WTC11 (cell line): ENCODE data around the gene BMPR1B. TPM values are rescaled to one million over a fixed set of nuclear protein-coding genes. Genes with fewer than 3 reads are reported as not detected.
"Not testable (repeated sequence)": the region's sequence is repeated elsewhere in the genome, so short reads cannot be mapped to it uniquely, and the experiment has no call there.

Experiments used
- ATAC-seq: fragments of 200-7000 bp; cut with Tn5 transposase; 2 replicates; pipeline ENCODE4 v1.10.0; 2021; ENCODE audit warnings: mild to moderate bottlenecking, moderate library complexity
- CTCF ChIA-PET: fragments of 300-600 bp; sonication (Branson Sonifier 250); formaldehyde crosslinking; loops from one replicate; lab custom pipeline; 2021; ENCODE audit warnings: antibody characterized with exemption; lab: Charles Lee
- POLR2A ChIA-PET: fragments of 350-600 bp; sonication (Branson Sonifier 250); formaldehyde crosslinking; loops from one replicate; lab custom pipeline; 2021; ENCODE audit warnings: antibody characterized with exemption; lab: Charles Lee
- DNase-seq: peaks from one replicate; pipeline ENCODE4 v3.0.0; 2021; ENCODE audit warnings: low spot score
- H3K27ac Mint-ChIP-seq: 2 replicates; pipeline ENCODE4 v1.8.0; 2021; ENCODE audit warnings: mixed read lengths
- H3K27me3 Mint-ChIP-seq: 2 replicates; pipeline ENCODE4 v1.8.0; 2021; ENCODE audit warnings: low read depth, mild to moderate bottlenecking, moderate library complexity, mixed read lengths
- H3K36me3 Mint-ChIP-seq: 2 replicates; pipeline ENCODE4 v1.8.0; 2021; ENCODE audit warnings: mixed read lengths
- H3K4me1 Mint-ChIP-seq: 2 replicates; pipeline ENCODE4 v1.8.0; 2022; ENCODE audit warnings: mixed read lengths
- H3K4me3 Mint-ChIP-seq: 2 replicates; pipeline ENCODE4 v1.8.0; 2021; ENCODE audit warnings: mild to moderate bottlenecking, moderate library complexity, mixed read lengths
- H3K9me3 Mint-ChIP-seq: 2 replicates; pipeline ENCODE4 v1.8.0; 2021; ENCODE audit warnings: mixed read lengths
- E2F5 ChIP-seq: sonication (generic); formaldehyde crosslinking; IDR thresholded peaks from 2 replicates; pipeline ENCODE4 v1.8.1; 2022; ENCODE audit warnings: mild to moderate bottlenecking, moderate library complexity, missing genetic modification reagents
- EMX1 ChIP-seq: fragments of 250-450 bp; sonication (Bioruptor Pico); IDR thresholded peaks from 2 replicates; pipeline ENCODE4 v1.8.0; 2021; ENCODE audit warnings: mild to moderate bottlenecking
- FOXP1 ChIP-seq: sonication (generic); formaldehyde crosslinking; IDR thresholded peaks from 2 replicates; pipeline ENCODE4 v1.8.0; 2022; ENCODE audit warnings: missing genetic modification reagents, mild to moderate bottlenecking, moderate library complexity, borderline replicate concordance
- IRF2 ChIP-seq: sonication (generic); formaldehyde crosslinking; IDR thresholded peaks from 2 replicates; pipeline ENCODE4 v1.8.0; 2022; ENCODE audit warnings: low read depth, missing genetic modification reagents, borderline replicate concordance
- KAT7 ChIP-seq: sonication (generic); formaldehyde crosslinking; IDR thresholded peaks from 2 replicates; pipeline ENCODE4 v1.8.1; 2023; ENCODE audit warnings: missing genetic modification reagents, mild to moderate bottlenecking, borderline replicate concordance
- MXD4 ChIP-seq: fragments of 250-450 bp; sonication (Bioruptor Pico); IDR thresholded peaks from 2 replicates; pipeline ENCODE4 v1.8.0; 2021; ENCODE audit warnings: mild to moderate bottlenecking, moderate library complexity, borderline replicate concordance
- NFATC4 ChIP-seq: fragments of 250-450 bp; sonication (Bioruptor Pico); IDR thresholded peaks from 2 replicates; pipeline ENCODE4 v1.9.0; 2021; ENCODE audit warnings: mild to moderate bottlenecking
- SOX15 ChIP-seq: fragments of 250-450 bp; sonication (Bioruptor Pico); IDR thresholded peaks from 2 replicates; pipeline ENCODE4 v1.9.0; 2021; ENCODE audit warnings: mild to moderate bottlenecking
- SP1 ChIP-seq: sonication (generic); formaldehyde crosslinking; conservative IDR thresholded peaks from 2 replicates; pipeline ENCODE4 v1.8.1; 2022; ENCODE audit warnings: missing genetic modification reagents
- TP53 ChIP-seq: sonication (generic); formaldehyde crosslinking; IDR thresholded peaks from 2 replicates; pipeline ENCODE4 v1.8.1; 2023; ENCODE audit warnings: mild to moderate bottlenecking, missing genetic modification reagents
- ZMAT4 ChIP-seq: fragments of 250-450 bp; sonication (Bioruptor Pico); IDR thresholded peaks from 2 replicates; pipeline ENCODE4 v1.9.0; 2021; ENCODE audit warnings: mild to moderate bottlenecking
- ZNF219 ChIP-seq: sonication (generic); formaldehyde crosslinking; IDR thresholded peaks from 2 replicates; pipeline ENCODE4 v1.8.0; 2023; ENCODE audit warnings: missing genetic modification reagents, mild to moderate bottlenecking, borderline replicate concordance
- ZNF423 ChIP-seq: fragments of 250-450 bp; sonication (Bioruptor Pico); IDR thresholded peaks from 2 replicates; pipeline ENCODE4 v2.1.2; 2022; ENCODE audit warnings: mild to moderate bottlenecking, moderate library complexity
- total RNA-seq: library from RNA; stranded (reverse); gene quantifications from 3 replicates; pipeline ENCODE4 v1.2.3, GENCODE V29; 2021
- TF ChIP-seq, protein P1 (sequence below): sonication (generic); formaldehyde crosslinking; IDR thresholded peaks from 2 replicates; pipeline ENCODE4 v1.8.1; 2022; ENCODE audit warnings: low read depth, missing genetic modification reagents, borderline replicate concordance
- TF ChIP-seq, protein P2 (sequence below): fragments of 250-450 bp; sonication (Bioruptor Pico); IDR thresholded peaks from 2 replicates; pipeline ENCODE4 v1.9.0; 2021; ENCODE audit warnings: mild to moderate bottlenecking, borderline replicate concordance
- TF ChIP-seq, protein P3 (sequence below): sonication (generic); formaldehyde crosslinking; IDR thresholded peaks from 2 replicates; pipeline ENCODE4 v1.8.1; 2023; ENCODE audit warnings: mild to moderate bottlenecking, missing genetic modification reagents, moderate library complexity

The BMPR1B gene
- total RNA-seq, 1 experiment from 2014 or later: 0.77 TPM

- no peaks in the 10 kb centered on the region for H3K9me3 Mint-ChIP-seq
- no peaks in the 10 kb centered on the region for H3K27me3 Mint-ChIP-seq
- CTCF ChIA-PET: no interaction called here
- H3K4me3 Mint-ChIP-seq: no peak overlapping the region
- DNase-seq (no peak), ATAC-seq (no peak)
- POLR2A ChIA-PET: no interaction called here
- H3K36me3 Mint-ChIP-seq: no peaks in the 10 kb centered on the region
- H3K27ac Mint-ChIP-seq: no peak overlapping the region
- no peak for TF ChIP-seq SP1 (CRISPR knock-in tag)
- TF ChIP-seq ZNF219: no peak
- no peak for TF ChIP-seq FOXP1 (CRISPR knock-in tag)
- no peak for TF ChIP-seq MXD4 (CRISPR knock-in tag)
- TF ChIP-seq, protein P1, sequence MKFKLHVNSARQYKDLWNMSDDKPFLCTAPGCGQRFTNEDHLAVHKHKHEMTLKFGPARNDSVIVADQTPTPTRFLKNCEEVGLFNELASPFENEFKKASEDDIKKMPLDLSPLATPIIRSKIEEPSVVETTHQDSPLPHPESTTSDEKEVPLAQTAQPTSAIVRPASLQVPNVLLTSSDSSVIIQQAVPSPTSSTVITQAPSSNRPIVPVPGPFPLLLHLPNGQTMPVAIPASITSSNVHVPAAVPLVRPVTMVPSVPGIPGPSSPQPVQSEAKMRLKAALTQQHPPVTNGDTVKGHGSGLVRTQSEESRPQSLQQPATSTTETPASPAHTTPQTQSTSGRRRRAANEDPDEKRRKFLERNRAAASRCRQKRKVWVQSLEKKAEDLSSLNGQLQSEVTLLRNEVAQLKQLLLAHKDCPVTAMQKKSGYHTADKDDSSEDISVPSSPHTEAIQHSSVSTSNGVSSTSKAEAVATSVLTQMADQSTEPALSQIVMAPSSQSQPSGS: no peak
- no peak for TF ChIP-seq KAT7 (CRISPR knock-in tag)
- TF ChIP-seq NFATC4 (CRISPR knock-in tag): no peak
- no peak for TF ChIP-seq IRF2 (CRISPR knock-in tag)
- TF ChIP-seq EMX1 (CRISPR knock-in tag): no peak
- TF ChIP-seq, protein P2, sequence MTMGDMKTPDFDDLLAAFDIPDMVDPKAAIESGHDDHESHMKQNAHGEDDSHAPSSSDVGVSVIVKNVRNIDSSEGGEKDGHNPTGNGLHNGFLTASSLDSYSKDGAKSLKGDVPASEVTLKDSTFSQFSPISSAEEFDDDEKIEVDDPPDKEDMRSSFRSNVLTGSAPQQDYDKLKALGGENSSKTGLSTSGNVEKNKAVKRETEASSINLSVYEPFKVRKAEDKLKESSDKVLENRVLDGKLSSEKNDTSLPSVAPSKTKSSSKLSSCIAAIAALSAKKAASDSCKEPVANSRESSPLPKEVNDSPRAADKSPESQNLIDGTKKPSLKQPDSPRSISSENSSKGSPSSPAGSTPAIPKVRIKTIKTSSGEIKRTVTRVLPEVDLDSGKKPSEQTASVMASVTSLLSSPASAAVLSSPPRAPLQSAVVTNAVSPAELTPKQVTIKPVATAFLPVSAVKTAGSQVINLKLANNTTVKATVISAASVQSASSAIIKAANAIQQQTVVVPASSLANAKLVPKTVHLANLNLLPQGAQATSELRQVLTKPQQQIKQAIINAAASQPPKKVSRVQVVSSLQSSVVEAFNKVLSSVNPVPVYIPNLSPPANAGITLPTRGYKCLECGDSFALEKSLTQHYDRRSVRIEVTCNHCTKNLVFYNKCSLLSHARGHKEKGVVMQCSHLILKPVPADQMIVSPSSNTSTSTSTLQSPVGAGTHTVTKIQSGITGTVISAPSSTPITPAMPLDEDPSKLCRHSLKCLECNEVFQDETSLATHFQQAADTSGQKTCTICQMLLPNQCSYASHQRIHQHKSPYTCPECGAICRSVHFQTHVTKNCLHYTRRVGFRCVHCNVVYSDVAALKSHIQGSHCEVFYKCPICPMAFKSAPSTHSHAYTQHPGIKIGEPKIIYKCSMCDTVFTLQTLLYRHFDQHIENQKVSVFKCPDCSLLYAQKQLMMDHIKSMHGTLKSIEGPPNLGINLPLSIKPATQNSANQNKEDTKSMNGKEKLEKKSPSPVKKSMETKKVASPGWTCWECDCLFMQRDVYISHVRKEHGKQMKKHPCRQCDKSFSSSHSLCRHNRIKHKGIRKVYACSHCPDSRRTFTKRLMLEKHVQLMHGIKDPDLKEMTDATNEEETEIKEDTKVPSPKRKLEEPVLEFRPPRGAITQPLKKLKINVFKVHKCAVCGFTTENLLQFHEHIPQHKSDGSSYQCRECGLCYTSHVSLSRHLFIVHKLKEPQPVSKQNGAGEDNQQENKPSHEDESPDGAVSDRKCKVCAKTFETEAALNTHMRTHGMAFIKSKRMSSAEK (CRISPR knock-in tag): no peak
- no peak for TF ChIP-seq ZMAT4 (CRISPR knock-in tag)
- TF ChIP-seq TP53 (CRISPR knock-in tag): no peak
- H3K4me1 Mint-ChIP-seq: peaks cover 11% of the 10 kb centered on the region
These were observed 71.1 kb downstream of the BMPR1B start for GRCh38 chr4:94828882-94829281.

DNA sequence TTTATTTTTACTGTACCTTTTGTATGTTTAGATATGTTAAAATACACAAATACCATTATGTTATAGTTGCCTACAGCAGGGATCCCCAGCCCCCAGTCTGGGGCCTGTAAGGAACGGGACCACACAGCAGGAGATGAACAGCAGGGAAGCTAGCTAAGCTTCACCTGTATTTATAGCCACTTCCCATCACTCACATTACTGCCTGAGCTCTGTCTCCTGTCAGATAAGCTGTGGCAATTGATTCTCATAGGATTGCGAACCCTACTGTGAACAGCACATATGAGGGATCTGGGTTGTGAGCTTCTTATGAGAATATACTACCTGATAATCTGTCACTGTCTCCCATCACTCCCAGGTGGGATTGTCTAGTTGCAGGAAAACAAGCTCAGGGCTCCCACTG, 73.9 kb downstream of the BMPR1B start:
- ChIA-PET POLR2A (interaction anchor here (0.6 kb wide), 1 partner anchor 244 kb away, joined by 4 read pairs; no protein-coding TSS in a partner anchor), CTCF (interaction anchor here (0.6 kb wide), 1 partner anchor 60 kb away, joined by 3 read pairs; no protein-coding TSS in a partner anchor)
- ATAC-seq (no peak), DNase-seq (no peak)
- Mint-ChIP-seq H3K36me3 (no peaks in the 10 kb centered on the region), H3K9me3 (no peaks in the 10 kb centered on the region), H3K4me1 (peaks cover 9% of the 10 kb centered on the region), H3K27me3 (no peaks in the 10 kb centered on the region), H3K4me3 (no peak overlapping the region), H3K27ac (no peak overlapping the region)
- TF ChIP-seq, protein P3, sequence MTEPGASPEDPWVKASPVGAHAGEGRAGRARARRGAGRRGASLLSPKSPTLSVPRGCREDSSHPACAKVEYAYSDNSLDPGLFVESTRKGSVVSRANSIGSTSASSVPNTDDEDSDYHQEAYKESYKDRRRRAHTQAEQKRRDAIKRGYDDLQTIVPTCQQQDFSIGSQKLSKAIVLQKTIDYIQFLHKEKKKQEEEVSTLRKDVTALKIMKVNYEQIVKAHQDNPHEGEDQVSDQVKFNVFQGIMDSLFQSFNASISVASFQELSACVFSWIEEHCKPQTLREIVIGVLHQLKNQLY (CRISPR knock-in tag): no peak
- TF ChIP-seq SOX15 (CRISPR knock-in tag) (no peak), ZNF423 (peak; percentile 83), ZMAT4 (CRISPR knock-in tag) (no peak), E2F5 (CRISPR knock-in tag) (no peak)
- TF ChIP-seq, protein P1: no peak

- H3K27me3 Mint-ChIP-seq, H3K4me1 Mint-ChIP-seq, H3K36me3 Mint-ChIP-seq, DNase-seq, H3K27ac Mint-ChIP-seq, H3K9me3 Mint-ChIP-seq, ATAC-seq, H3K4me3 Mint-ChIP-seq, CTCF ChIA-PET, POLR2A ChIA-PET: not testable (repeated sequence)
These were observed 74.6 kb downstream of the BMPR1B start for GRCh38 chr4:94832329-94832728.
